Activated CD4-positive, alpha-beta T cell treated with anti-CD3 and anti-CD28 coated beads, Interleukin-2, amount 50 U/mL, for 16 hours (primary cell): ENCODE measurements around the gene ABO.
"Not testable (repeated sequence)": the region's sequence is repeated elsewhere in the genome, so short reads cannot be mapped to it uniquely, and the experiment has no call there.

Experiments
- DNase-seq: peaks from one replicate; pipeline ENCODE4 v3.0.0-alpha.2; 2020

The ABO gene

GRCh38 chr9:133239533-133240090, 35.4 kb downstream of the ABO start:
- no peak for DNase-seq

GRCh38 chr9:133238851-133239532, 36.0 kb downstream of the ABO start:
- DNase-seq = peak; percentile 70

GRCh38 chr9:133238272-133238850, 36.6 kb downstream of the ABO start:
- peak; percentile 23 for DNase-seq

- DNase-seq = no peak
Measured at GRCh38 chr9:133237035-133237731, 37.8 kb downstream of the ABO start.

- DNase-seq = not testable (repeated sequence)
Measured at GRCh38 chr9:133236291-133237034, 38.5 kb downstream of the ABO start.

- no peak for DNase-seq
Measured at GRCh38 chr9:133235549-133236222, 39.3 kb downstream of the ABO start.

- DNase-seq = no peak
Measured at GRCh38 chr9:133234577-133235322, 40.3 kb downstream of the ABO start.

GRCh38 chr9:133233681-133234432, 41.1 kb downstream of the ABO start:
- no peak for DNase-seq

GRCh38 chr9:133231934-133232568, 43.0 kb downstream of the ABO start:
- not testable (repeated sequence) for DNase-seq

GRCh38 chr9:133230514-133230913, 44.5 kb downstream of the ABO start:
- DNase-seq = not testable (repeated sequence)

- no peak for DNase-seq
Measured at GRCh38 chr9:133230093-133230492, 44.9 kb downstream of the ABO start.

- DNase-seq = not testable (repeated sequence)
Measured at GRCh38 chr9:133228474-133229193, 46.4 kb downstream of the ABO start.

- DNase-seq = not testable (repeated sequence)
Measured at GRCh38 chr9:133227996-133228395, 47.0 kb downstream of the ABO start.

GRCh38 chr9:133227242-133227860, 47.6 kb downstream of the ABO start:
- no peak for DNase-seq

- no peak for DNase-seq
Measured at GRCh38 chr9:133226219-133227171, 48.5 kb downstream of the ABO start.

GRCh38 chr9:133225171-133226011, 49.6 kb downstream of the ABO start:
- no peak for DNase-seq

GRCh38 chr9:133224762-133225161, 50.2 kb downstream of the ABO start:
- DNase-seq = no peak
